NCI-H2227 (cell line): ENCODE measurements around the gene FNDC11.
"Not testable (repeated sequence)": the region's sequence is repeated elsewhere in the genome, so short reads cannot be mapped to it uniquely, and the experiment has no call there.

Experiments
- DNase-seq: peaks from one replicate; lab custom pipeline; 2025; ENCODE audit not compliant: unreplicated experiment; lab: John Stamatoyannopoulos, UW

Gene FNDC11

DNA sequence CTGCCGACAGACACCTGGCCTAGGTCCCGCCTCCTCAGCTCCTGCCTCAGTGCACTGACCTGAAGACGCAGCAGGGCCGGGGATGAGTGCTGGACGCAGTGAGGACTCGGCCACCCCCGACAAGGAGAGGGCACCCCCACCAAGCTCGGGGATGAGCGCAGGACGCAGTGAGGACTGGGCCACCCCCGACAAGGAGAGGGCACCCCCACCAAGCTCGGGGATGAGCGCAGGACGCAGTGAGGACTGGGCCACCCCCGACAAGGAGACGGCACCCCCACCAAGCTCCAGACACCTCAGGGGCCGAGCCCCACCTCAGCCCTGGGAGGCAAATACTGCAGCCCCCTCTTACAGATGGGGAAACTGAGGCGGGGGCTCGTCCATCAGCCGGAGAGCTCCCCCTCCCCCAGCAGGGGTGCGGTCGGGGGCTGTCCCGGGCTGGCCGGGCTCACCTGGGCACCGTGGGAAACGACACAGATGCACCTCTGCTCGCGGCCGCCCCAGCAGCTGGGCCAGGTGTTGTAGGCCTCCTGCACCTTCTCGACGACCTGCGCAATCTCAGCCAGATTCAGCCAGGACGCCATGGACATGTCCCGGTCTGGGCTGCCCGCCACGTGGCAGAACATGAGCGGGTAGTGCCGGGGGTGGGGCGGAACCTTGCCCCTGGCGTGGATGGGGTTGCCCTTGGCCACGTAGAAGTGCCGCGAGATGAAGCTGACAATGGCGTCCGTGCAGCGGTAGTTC lies 12.6 kb downstream of the FNDC11 start:
- no peak for DNase-seq

DNA sequence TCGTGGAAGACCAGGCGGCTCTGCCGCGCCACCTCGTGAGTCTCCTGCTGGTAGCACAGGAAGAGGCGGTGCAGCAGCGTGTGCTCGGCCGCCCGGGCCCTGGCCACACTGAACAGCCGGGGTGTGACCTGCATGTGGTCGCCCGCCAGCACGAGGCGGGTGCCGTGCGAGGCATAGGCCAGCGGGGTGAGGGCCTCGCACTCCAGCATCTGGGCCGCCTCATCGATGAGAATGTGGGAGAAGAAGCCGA lies 13.1 kb downstream of the FNDC11 start:
- DNase-seq = no peak

DNA sequence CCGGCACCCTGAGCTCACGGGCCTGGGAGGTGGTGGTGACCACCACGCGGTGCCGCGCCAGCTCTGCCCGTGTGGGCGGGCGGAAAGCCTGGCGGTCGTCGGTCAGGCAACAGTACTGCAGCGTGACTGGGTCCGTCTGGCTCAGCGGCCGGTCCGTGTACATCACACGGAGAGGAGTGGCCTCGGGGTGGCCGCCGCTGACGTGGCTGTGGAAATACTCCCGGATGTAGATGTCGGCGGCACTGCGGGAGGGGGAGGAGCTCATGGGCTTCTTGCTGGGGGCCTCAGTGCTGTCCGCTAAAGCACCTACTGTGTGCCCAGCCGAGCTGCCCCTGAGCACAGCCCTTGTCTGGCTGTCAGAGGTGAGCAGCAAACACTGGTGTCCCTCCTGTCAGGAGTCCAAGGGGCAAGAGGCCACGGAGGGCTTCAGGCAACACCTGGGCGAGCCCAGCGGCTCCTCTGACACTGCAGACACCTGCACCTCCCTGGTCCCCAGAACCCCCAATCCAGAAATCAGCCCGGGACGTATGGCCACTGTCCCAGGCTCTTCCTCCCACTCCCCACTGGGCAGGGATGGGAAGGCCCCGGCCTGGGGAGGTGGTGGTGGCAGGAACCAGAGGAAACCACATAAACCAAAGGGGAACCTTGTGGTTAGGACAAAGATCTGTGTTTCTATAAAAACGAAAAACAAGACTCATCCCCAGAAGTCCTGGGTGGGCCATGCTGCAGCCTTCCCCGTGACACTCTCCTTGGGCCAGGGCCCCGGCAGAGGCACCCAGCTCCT lies 13.6 kb downstream of the FNDC11 start:
- DNase-seq = no peak

DNA sequence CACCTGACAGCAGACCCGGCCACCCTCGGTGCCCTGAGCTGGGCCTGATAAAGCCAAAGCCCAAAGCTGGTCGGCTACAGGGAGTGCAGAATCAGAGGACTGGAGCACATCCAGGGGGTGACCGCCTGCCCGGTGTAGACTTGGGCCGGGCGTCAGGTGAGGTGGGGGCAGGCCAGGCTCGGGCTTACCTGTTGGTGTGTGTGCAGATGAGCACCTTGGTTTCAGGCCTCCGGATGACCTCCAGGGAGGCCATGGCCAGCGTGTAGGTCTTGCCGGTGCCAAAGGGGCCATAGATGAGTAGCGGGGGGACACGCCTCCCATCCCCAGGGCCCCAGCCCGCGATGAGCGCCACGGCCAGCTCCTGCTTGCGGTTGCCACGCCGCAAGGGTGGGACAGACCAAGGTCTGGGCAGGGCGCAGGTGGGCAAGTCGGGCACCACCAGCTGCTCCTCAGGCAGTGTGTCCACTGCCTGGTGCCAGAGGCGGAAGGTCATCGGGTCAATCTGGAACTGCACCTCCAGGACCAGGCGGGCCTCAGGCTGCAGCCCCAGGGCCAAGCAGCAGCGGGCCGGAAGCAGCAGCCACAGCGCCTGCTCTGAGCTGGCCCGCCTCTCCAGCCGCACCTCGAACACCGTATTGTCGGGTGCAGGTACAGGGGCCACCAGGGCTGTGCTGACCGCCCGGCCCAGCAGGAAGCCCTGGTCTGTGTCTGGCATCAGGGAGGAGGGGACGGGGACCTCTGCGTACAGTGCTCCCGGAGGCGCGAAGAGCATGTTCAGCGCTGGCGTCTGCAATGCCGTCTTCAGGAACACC lies 14.4 kb downstream of the FNDC11 start:
- no peak for DNase-seq

DNA sequence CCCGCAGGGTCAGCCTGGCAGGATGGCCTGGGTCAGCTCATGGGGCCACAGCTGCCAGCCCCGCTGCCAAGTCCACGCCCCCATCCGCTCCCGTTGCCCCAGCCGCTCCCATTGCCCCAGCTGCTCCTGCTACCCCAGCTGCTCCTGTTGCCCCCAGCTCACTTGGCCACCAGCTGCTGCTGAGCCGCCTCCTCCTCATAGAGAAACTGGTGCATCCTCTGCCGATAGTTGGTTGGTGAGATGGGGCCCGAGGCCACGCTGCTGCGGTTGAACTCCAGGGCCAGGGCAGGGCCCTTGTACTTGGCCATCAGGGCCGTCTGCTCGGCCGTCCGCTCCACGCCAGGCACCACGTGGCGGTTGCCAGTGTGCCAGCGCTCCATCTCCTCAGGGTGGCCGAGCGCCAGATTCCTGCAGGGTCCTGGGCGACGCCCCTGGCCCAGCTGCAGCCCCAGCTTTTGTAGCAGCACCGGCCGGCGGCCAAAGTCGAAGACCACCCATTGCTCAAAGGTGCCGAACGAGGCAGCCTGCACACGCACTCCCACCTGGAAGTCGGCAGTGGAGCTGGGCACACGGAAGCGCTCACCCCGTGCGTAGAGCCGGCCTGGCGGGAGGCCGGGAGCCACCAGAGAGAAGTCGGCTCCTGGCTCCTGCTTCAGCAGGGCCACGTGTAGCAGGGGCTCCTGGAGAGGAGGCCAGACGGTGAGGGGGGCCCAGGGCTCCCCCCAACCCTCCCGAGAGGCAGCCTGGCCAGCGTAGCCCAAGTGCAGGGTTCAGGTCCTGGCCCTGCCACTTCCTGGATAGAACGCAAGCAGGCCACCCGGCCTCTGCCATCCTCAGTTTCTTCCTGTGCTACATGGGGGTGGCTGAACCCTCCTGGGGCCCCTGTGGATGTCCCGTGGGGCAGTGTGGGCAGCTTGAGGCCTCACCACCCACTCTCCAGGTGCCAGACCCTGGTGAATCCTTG lies 15.3 kb downstream of the FNDC11 start:
- DNase-seq = no peak

DNA sequence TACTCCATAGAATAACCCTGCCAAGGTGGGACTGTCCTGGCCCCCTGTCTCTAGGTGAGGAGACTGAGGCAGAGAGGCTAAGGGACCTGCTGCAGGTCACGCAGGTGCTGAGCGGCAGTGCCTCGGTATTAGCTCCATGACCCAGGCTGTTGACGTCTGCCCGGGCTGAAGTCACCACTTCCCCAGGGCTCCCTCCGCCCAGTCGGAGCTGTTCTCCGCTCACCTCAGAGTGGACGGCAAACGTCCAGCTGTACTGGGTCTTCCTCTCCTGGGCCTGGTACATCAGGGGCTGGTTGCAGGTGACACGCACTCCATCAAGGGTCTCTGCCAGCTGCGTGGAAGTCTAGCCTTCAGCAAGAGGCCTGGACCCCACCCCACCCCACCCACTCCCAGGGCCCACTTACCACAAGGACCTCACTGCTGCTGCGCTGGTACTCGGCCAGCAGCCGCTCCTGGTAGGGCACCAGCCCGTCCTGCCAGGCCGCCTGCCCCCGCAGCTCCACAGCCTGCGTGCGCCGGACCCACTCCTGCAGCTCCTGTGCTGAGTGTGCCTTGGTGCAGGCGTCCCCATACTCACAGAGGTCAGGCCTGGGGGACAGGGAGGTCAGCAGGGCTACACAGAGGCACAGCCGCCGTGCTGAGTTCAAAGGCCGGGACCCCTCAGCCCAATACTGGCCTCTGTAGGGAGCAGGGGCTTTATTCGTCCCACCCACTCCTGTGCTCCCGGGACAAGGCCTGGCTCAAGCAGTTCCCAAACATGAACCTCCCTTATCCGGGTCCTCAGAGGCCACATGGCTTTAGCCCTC lies 16.5 kb downstream of the FNDC11 start:
- no peak for DNase-seq

DNA sequence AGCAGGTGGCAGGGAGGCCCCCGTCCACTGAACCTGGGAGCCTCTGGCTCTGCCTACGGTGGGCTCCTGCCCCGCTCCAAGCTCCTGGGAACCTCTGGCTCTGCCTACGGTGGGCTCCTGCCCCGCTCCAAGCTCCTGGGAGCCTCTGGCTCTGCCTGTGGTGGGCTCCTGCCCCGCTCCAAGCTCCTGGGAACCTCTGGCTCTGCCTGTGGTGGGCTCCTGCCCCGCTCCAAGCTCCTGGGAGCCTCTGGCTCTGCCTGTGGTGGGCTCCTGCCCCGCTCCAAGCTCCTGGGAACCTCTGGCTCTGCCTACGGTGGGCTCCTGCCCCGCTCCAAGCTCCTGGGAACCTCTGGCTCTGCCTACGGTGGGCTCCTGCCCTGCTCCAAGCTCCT lies 17.1 kb downstream of the FNDC11 start:
- DNase-seq = not testable (repeated sequence)

DNA sequence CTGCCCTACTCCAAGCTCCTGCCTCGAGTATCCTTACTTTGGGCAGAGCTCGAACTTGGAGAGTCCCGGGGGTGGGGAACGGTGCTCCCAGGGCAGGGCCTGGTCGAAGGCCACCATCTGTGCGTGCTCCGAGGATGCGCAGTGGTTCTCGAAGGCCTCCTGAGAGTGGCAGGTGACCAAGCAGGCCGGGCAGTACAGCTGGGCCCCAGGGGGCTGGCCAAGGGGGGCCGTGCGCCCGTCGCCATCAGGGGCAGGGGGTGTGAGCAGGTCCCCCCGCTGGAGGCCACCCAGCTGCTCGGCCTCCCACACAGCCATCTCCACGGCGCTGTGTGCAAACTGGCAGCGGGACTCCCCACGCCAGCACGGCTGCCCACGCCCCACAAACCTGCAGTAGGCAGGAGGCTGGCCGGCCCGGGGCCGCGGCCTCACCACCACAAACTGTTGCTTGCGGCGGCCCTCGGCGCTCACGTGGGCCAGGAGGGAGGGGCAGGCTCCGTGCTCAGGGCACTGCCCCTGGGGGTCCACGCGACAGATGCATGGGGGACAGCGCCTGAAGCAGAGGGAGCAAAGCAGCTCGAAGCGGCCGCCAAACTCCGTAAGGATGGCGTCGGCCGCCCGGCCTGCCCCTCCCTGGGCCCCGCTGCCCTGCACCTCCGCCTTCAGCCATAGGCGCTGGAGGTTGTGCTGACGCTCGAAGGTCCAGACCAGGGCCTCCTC lies 18.3 kb downstream of the FNDC11 start:
- no peak for DNase-seq

DNA sequence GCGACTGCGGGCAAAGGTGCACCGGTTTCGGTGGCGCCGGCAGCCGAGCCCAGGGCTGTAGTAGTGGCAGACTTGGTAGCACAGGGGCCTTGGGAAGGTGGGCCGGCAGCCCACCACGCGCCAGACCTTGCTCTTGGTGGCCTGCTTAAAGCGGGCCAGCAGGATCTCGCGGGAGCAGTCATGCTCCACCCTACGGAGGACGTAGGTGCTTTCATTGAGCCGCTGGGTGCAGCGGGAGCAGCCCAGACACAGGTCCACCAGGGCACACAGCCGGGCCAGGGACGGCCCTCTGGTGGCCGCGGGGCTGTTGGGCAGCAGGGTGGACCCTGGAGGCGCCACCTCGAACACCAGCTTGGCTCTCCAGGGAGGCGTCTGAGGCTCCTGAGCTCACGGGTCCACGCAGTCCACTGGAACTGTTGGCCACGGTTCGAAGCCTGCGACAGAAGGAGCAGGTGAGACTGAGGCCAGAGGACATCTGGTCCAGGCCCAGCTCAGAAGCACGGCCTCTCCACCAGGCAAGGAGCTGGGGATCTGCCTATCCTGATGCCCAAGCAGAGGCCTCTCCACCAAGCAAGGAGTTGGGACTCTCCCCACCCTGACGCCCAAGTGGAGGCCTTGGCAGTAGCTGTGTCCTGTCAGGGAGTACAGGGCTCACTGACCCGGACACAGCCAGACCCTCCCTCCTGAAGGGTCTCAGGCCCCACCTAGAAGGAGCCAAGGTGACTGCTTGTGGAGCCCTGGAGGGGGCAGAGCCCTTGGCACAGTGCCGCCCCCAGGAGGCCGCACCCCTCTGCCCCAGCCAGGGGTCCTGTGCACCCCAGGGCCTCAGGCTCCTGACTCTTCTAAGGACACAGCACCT lies 19.1 kb downstream of the FNDC11 start:
- no peak for DNase-seq

DNA sequence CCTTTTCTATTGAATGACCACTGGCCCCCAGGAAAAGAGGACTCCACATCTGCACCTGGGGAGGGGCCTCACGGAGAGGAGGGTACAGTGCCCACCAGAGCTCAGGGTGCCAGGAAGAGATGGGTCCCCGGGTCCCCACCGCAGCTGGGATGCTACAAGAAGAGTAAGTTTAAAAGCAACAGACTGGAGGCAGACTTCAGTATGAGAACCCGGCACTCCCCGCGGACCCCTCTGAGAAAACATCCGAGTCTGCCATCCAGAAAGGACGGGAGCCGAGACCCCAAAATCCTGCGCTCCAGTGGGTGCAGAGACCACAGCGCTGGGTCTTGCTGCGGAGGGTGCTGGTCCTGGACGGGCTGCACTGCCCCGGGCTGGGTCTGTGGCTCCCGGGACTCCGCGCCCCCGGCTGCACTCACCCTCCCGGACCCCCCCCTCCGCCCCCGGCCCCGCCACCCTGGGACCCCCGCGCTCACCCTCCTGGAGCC lies 19.7 kb downstream of the FNDC11 start:
- DNase-seq = no peak

DNA sequence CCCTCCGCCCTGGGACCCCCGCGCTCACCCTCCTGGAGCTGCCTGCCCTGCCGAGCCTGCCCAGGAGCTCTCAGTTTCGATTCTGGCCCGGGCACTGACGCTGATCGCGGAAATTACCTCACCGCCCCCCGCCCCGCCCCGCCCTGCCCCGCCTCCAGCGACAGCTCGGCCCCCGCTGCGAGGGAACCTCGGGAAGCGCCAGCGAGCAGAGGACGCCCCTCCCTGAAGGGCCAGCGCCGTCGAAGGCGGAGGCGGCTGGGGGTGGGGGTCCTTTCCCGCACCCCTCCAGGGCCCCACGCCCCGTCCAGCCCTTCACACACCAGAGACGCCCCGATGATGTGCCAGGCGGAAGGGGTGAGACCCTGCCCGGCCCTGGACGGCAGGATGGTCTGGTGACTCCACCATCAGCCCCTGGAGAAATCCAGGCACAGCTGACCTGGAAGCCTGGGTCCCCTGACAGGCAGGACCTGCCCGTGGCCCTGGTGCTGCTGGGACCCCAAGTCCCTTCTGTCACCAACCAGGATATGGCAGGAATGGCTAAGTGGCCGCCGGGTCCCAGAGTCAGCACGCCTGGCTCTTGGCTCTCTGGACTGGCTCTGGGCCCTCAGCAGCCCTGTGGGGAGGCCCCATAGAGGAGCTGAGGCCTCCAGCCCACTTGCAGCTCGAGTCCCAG lies 20.3 kb downstream of the FNDC11 start, which contains the start of gene HELZ2:
HELZ2 (minus strand) TSS at position 84 of the 673 bp plus-strand sequence. CDS start 1,854 bp downstream, outside the sequence.
- peak; percentile 81 for DNase-seq

DNA sequence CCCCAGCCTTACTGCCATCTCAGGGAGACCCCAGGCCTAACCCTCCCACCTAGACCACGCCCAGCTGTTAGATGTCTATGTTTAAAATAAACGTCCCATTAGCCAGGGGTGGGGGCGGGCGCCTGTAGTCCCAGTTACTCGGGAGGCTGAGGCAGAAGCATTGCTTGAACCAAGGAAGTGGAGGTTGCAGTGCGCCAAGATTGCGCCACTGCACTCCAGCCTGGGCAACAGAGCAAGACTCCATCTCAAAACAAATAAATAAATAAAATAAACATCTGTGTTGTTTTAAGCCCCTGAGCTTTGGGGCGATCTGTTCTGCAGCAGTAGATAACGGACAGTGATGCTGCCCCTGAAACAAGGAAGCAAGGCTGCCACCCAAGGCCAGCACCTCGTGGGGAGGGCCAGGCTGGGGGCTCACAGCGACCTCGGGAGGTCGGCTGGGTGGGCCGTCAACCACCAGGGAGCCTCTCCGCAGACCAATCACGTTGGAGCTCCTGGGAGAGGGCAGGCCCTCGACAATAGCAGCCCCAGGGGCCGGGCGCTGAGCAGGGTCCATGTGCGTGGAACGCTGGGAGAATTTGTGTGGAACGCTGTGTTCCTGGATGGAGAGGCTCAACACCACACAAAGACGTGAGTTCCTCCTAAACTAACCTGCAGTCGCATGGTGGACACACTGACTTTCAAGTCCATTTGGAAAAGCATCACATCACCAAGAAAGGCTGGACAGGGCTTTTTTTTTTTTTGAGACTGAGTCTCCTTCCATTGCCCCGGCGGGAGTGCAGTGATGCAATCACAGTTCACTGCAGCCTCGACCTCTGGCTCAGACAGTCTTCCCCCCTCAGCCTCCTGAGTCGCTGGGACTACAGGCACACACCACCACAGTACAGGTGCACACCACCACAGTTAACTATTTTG lies 21.1 kb downstream of the FNDC11 start:
- no peak for DNase-seq

DNA sequence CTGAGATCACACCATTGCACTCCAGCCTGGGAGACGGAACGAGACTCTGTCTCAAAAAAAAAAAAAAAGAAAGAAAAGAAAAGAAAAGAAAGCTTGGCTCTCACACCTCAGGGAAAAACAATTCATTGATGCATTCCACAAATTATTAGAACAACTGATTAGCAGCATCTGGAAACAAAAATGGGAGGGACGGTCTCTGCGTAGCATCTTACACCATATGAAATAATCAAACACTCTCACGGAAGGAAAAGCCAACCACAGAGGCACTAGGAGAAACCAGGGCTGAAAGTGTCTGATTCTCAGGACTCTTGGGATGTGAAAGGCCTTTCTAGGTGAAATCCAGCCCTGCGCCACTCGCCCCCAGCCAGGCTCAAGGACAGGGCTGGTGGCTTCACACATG lies 22.4 kb downstream of the FNDC11 start:
- DNase-seq = no peak

DNA sequence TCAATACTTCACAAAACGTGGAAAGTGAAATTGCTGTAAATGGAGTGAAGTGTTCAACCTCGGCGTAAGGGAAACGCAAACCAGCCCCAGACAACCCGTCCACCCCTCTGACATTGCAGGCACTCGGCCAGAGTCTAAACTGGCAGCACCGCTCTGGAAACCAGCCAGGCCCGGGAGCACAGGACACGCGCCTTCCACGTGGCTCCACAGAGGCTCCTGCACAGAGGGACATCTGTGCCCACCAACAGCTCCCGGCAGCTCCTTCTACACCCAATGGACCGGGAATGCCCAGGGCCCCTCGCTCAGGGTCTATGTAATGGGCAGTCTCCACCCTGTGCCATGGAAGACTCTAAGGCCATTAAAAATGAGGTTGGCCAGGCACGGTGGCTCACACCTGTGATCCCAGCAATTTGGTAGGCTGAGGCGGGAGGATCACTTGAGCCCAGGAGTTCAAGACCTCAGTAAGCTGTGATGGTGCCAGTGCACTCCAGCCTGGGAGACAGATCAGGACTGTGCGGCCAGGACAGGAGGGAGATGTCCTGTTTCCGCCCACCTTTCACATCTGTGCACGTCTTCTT lies 23.4 kb downstream of the FNDC11 start:
- DNase-seq = no peak

DNA sequence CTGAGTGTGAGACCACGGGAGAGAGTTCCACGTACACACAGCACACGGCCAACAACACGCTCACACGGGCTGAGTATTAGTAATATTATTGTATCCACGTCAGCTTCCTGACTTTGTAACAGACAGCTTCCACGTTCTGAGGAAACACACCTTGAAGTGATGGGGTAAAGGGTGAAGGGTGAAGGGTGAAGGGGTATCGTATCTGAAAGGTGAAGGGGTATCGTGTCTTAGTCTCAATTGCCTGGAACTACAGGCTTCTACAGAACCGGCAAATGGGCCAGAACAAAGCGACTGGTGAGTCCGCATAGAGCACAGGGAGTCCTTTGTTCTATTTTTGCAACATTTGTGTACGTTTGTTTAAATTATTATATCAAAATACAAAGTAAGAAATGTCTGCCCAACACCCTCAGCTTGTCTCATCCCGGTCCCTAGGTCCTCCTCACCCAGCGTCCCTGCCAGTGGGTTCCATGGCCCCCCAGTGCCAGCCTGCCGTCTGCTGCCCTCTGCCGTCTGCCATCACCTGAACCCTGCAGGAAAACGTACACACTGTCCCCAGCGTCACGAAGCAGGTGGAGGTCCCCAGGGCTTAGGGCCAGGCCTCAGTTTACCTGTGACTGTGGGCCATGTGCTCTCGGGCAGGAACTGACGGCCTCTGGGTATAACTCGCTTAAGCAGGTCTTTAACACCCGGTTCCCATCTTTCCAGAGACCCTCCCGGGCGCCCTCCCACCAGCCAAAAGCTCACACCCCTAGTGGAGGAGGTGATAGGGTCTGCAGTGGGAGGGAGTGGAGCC lies 24.5 kb downstream of the FNDC11 start:
- no peak for DNase-seq
